HepG2 (cell line): ENCODE measurements around the gene TMEM107. TPM values are rescaled to one million over a fixed set of nuclear protein-coding genes. Genes with fewer than 3 reads are reported as not detected.

ENCODE experiments used
- ARID5B ChIP-seq: IDR thresholded peaks from 2 replicates; pipeline ENCODE4 v1.4.0; 2020; ENCODE audit warnings: mild to moderate bottlenecking, missing genetic modification reagents
- ASH2L ChIP-seq: fragments of 300-600, 200-600 bp; sonication (generic); IDR thresholded peaks from 2 replicates; pipeline ENCODE4 v1.7.0; 2017; ENCODE audit warnings: low read depth, mild to moderate bottlenecking, moderate library complexity, mixed read lengths, low read length; ENCODE audit not compliant: insufficient read length
- BRD4 ChIP-seq: sonication (generic); formaldehyde crosslinking; IDR thresholded peaks from 2 replicates; pipeline ENCODE4 v1.4.0; 2020; ENCODE audit warnings: missing genetic modification reagents
- ERF ChIP-seq: IDR thresholded peaks from 2 replicates; pipeline ENCODE4 v1.6.1; 2018; ENCODE audit warnings: missing biosample characterization, missing genetic modification reagents
- FIP1L1 ChIP-seq: fragments of 200-400 bp; formaldehyde crosslinking; IDR thresholded peaks from 2 replicates; pipeline ENCODE4 v1.6.1; 2018; ENCODE audit warnings: low read depth, mild to moderate bottlenecking, low read length, moderate library complexity, borderline replicate concordance; ENCODE audit not compliant: insufficient read depth
- FUBP1 ChIP-seq: sonication (generic); formaldehyde crosslinking; IDR thresholded peaks from 2 replicates; pipeline ENCODE4 v1.5.1; 2020; ENCODE audit warnings: missing genetic modification reagents, mild to moderate bottlenecking, borderline replicate concordance
- GFI1 ChIP-seq: sonication (generic); formaldehyde crosslinking; IDR thresholded peaks from 2 replicates; pipeline ENCODE4 v1.5.0; 2020; ENCODE audit warnings: missing genetic modification reagents, mild to moderate bottlenecking, borderline replicate concordance
- MATR3 ChIP-seq: sonication (generic); formaldehyde crosslinking; IDR thresholded peaks from 2 replicates; pipeline ENCODE4 v1.4.0; 2020; ENCODE audit warnings: missing genetic modification reagents
- NFE2L1 ChIP-seq: sonication (generic); formaldehyde crosslinking; IDR thresholded peaks from 2 replicates; pipeline ENCODE4 v1.4.0; 2020; ENCODE audit warnings: missing genetic modification reagents, mild to moderate bottlenecking, borderline replicate concordance
- PCBP2 ChIP-seq: fragments of 200-400 bp; formaldehyde crosslinking; optimal IDR thresholded peaks from 2 replicates; pipeline ENCODE3; 2018; ENCODE audit warnings: low read length, low read depth; ENCODE audit not compliant: poor library complexity, severe bottlenecking
- XRCC5 ChIP-seq: fragments of 200-400 bp; formaldehyde crosslinking; optimal IDR thresholded peaks from 2 replicates; pipeline ENCODE3; 2017; ENCODE audit warnings: mild to moderate bottlenecking, low read length
- ZNF24 ChIP-seq: fragments of 450-650 bp; IDR thresholded peaks from 2 replicates; pipeline ENCODE4 v1.6.1; 2017; ENCODE audit warnings: antibody characterized with exemption, mild to moderate bottlenecking
- ZNF282 ChIP-seq: fragments of 450-650 bp; IDR thresholded peaks from 2 replicates; pipeline ENCODE4 v1.6.1; 2018; ENCODE audit not compliant: partially characterized antibody
- ZNF326 ChIP-seq: sonication (generic); formaldehyde crosslinking; IDR thresholded peaks from 2 replicates; pipeline ENCODE4 v1.4.0; 2020; ENCODE audit warnings: missing genetic modification reagents, borderline replicate concordance
- ZNF414 ChIP-seq: sonication (generic); formaldehyde crosslinking; IDR thresholded peaks from 2 replicates; pipeline ENCODE4 v1.5.0; 2020; ENCODE audit warnings: missing genetic modification reagents
- ZSCAN20 ChIP-seq: sonication (generic); formaldehyde crosslinking; IDR thresholded peaks from 2 replicates; pipeline ENCODE4 v1.4.0; 2020; ENCODE audit warnings: missing genetic modification reagents, mild to moderate bottlenecking, borderline replicate concordance
- polyA plus RNA-seq, 8 experiments: library from polyadenylated mRNA; depleted of rRNA in 3 of 8; stranded (reverse) in 7 of 8; unstranded in 1 of 8; fragments of >200 nt; fragmentation: Illumina TruSeq in 4 of 8; extraction: Trizol in 4 of 8; gene quantifications; 2 replicates each; pipeline versions ENCODE4 v1.2.1 to v1.2.3, GENCODE V29; 2011 to 2016; ENCODE audit warnings: low read depth in 4 of 8, missing spikeins in 1 of 8, mixed read lengths in 1 of 8; ENCODE audit not compliant: insufficient read depth in 1 of 8
- total RNA-seq, 5 experiments: library from RNA; depleted of rRNA; stranded (reverse); fragments of >200 nt; fragmentation: Illumina TruSeq; extraction: Trizol; gene quantifications; 2 replicates each; pipeline ENCODE4 v1.2.3, GENCODE V29; 2016; ENCODE audit warnings: low read depth in 1 of 5

TMEM107 gene
- total and polyA plus RNA-seq, 2 of the 13 experiments (the other 11 are each of a cell fraction or from before 2014, with no cell fraction given) = 7.2 to 15.3 TPM

GRCh38 chr17:8173056-8173870 lies 2.9 kb downstream of the TMEM107 start (continued):
- peak; percentile 8 for TF ChIP-seq XRCC5
- TF ChIP-seq GFI1 (CRISPR knock-in tag) = peak; percentile 55; the same call in 1 of the 2 replicates
- peak; percentile 99 for TF ChIP-seq ERF (CRISPR knock-in tag)
- TF ChIP-seq PCBP2 = no peak
- no peak for TF ChIP-seq MATR3
- peak; percentile 32; the same call in 1 of the 2 replicates for TF ChIP-seq ZNF326
- TF ChIP-seq ZSCAN20 (CRISPR knock-in tag) = peak; percentile 85; the same call in 1 of the 2 replicates
- peak; percentile 92 for TF ChIP-seq ARID5B
- TF ChIP-seq ZNF24 = no peak
- peak; percentile 79; the same call in 1 of the 2 replicates for TF ChIP-seq BRD4 (CRISPR knock-in tag)
- TF ChIP-seq ZNF282 = no peak
- no peak for TF ChIP-seq FIP1L1
- TF ChIP-seq NFE2L1 (CRISPR knock-in tag) = no peak
- peak; percentile 67 for TF ChIP-seq ASH2L
- peak; percentile 98; the same call in 1 of the 2 replicates for TF ChIP-seq FUBP1
- peak; percentile 65; the same call in 1 of the 2 replicates for TF ChIP-seq ZNF414 (CRISPR knock-in tag)
